ENCODE results near the gene HOXC12.

The HOXC12 gene

GRCh38 chr12:53997204-53998109 lies 42.8 kb downstream of the HOXC12 start:
- DNase-seq (ENCODE audit: low spot score), result no peak

- no peak for DNase-seq (ENCODE audit: low spot score)
These were observed 43.6 kb downstream of the HOXC12 start for GRCh38 chr12:53998110-53998899.

DNA sequence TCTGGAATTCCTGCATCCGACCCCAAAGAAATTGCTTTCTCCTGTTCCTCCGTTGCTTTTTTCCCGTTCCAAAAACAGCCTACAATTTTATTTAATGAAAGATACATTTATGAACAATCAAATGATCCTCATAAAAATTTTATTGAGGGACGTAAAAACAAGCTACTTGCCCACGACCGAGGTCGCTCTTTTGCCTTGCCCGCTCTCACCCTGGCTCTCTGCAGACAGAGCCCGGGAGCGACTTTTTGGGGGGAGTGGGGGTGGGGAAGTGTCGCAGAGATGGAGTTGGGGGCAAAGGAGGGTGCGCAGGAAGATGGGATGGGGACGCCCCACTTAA lies 44.2 kb downstream of the HOXC12 start:
- DNase-seq (ENCODE audit: low spot score), result no peak

- peak; percentile 85 for DNase-seq (ENCODE audit: low spot score)
These were observed 44.9 kb downstream of the HOXC12 start for GRCh38 chr12:53999559-54000115.

- DNase-seq (ENCODE audit: low spot score), result no peak
These were observed 45.7 kb downstream of the HOXC12 start, which contains the start of gene HOXC9 for GRCh38 chr12:54000116-54001114. Gene HOXC9 (plus strand): TSS chr12:54000161. CDS start chr12:54000189, 28 bp downstream.

GRCh38 chr12:54001283-54002187 lies 46.8 kb downstream of the HOXC12 start:
- DNase-seq (ENCODE audit: low spot score), result no peak

DNA sequence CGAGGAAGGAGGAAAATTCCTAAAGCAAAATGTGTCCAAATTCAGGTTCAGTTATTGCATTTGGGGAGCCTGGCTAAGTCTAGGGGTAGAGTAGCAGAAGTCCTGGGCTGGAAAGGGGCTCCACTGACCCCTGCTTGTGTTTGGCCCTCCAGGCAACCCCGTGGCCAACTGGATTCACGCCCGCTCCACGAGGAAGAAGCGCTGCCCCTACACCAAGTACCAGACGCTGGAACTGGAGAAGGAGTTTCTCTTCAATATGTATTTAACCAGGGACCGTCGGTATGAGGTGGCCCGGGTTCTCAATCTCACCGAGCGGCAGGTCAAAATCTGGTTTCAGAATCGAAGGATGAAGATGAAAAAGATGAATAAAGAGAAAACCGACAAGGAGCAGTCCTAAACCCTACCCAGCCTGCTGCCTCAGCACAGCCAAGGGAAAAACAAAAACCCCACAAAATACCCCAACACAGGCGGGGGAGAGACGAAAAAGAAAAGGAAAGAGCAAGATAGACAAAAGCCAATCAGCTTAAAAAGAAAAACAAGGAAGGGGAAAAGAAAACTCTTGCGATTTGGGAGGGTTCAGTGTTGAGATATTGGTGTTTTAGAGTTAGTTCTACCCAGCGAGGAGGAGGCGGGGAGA lies 47.7 kb downstream of the HOXC12 start:
- DNase-seq (ENCODE audit: low spot score), result no peak

DNA sequence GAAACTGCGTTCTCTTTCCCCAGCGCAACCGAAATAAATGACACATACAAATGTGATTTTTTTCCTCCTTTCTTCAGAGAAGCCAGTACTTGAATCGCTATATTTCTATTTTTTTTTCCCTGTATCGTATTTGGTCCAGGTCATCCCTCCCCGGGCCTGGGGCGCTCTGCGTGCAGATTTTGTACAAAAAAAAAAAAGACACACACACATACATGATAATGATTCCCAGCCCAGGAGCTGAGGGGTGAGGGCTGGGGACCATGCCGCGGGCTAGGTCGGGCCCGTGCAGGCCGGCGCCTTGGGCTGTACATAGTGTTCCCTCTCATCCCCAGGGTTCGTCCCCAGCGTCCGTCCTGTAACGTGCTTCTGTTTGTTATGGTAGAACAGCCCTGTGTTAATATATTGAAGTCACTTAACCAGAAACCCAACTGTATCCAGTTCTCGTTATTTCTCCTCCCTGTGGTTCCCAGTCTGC lies 48.2 kb downstream of the HOXC12 start:
- DNase-seq (ENCODE audit: low spot score), result no peak

DNA sequence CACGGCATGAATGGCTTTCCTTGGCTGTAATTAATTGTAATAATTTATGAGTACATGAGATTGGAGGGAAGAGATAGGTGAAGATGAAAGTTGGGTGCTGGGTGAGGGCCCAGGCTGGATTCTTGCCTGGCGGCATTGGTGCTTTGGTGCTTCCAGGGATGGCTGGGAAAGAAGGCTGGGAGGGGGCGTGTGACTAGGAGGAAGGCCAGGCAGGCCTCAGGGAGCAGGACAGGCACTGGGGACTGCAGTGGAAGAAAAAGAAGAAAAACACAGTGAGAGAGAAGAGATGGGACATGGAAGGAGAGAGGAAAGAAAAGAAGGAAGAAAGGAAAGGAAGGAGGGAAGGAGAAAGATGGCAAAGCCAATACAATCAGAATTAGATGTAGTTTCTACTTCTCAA lies 48.9 kb downstream of the HOXC12 start:
- DNase-seq (ENCODE audit: low spot score), result no peak

GRCh38 chr12:54004063-54004840 lies 49.5 kb downstream of the HOXC12 start:
- DNase-seq (ENCODE audit: low spot score), result no peak

- peak; percentile 71 for DNase-seq (ENCODE audit: low spot score)
These were observed 50.3 kb downstream of the HOXC12 start for GRCh38 chr12:54004841-54005530.

GRCh38 chr12:54005531-54005852 lies 50.8 kb downstream of the HOXC12 start:
- no peak for DNase-seq (ENCODE audit: low spot score)

GRCh38 chr12:54005853-54006558 lies 51.3 kb downstream of the HOXC12 start:
- DNase-seq (ENCODE audit: low spot score), result peak; percentile 84

GRCh38 chr12:54006559-54007220 lies 52.0 kb downstream of the HOXC12 start:
- no peak for DNase-seq (ENCODE audit: low spot score)

GRCh38 chr12:54007538-54008259 lies 53.0 kb downstream of the HOXC12 start:
- DNase-seq (ENCODE audit: low spot score), result no peak

- DNase-seq (ENCODE audit: low spot score), result no peak
These were observed 53.5 kb downstream of the HOXC12 start for GRCh38 chr12:54008260-54008552.

Data from GM03348 (cell line).